ENCODE data around the gene DDX28. TPM values are rescaled to one million over a fixed set of nuclear protein-coding genes. Genes with fewer than 3 reads are reported as not detected.

DDX28 gene
- total and polyA plus RNA-seq, 2 of the 4 experiments (the other 2 are of a cell fraction): 9.2 to 10.0 TPM

DNA sequence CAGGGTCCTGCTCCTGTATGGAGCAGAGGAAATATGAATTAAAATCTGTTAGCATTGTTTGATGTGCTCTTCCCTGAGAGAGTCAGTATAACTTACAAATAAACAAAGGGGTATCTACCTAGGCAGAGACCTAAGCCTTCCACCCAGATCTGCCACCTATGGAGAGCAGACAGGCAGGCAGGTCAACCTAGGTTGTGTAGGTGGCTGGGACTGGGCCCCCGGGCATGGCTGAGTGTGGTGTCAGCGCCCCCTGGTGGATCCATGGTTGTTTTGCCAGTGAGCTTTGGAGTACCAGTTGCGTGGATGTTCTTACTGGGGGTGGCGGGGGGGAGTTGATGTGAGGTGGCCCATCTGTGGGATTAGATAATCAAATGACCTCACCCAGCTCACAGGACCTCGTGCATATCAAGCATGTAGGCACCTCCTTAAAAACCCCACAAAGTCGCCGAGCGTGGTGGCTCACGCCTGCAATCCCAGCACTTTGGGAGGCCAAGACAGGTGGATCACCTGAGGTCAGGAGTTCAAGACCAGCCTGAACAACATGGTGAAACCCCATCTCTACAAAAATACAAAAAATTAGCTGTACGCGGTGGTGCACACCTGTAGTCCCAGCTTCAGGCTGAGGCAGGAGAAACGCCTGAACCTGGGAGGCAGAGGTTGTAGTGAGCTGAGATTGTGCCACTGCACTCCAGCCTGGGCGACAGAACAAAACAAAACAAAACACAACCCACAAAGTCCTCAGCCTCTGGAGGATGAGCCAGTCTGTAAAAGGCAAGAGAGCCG lies 17.7 kb upstream of the DDX28 start:
- H3K4me3 ChIP-seq (ENCODE audit: insufficient read depth, low read depth, low read length): no peak overlapping the region
- peak; percentile 51 for DNase-seq
- H3K4me1 ChIP-seq (ENCODE audit: control insufficient read depth, insufficient read depth, low read length): no peaks in the 10 kb centered on the region
- in situ Hi-C loops (cut with MboI; ENCODE audit: low sequenced_read_pairs): no loop called here
- H4K91ac ChIP-seq (ENCODE audit: insufficient read depth, low read depth, low read length): no peak overlapping the region
- no peak overlapping the region for H3K56ac ChIP-seq (ENCODE audit: extremely low read depth, insufficient read depth, low read length)
- ChIA-PET CTCF (interaction anchor here (0.6 to 1.0 kb wide), 7 partner anchors 11 to 224 kb away, joined by 3 to 6 read pairs (median 3); partner anchors contain the start of genes DDX28 and DUS2), POLR2A (ENCODE audit: unreplicated experiment) (no interaction called here)
- H4K8ac ChIP-seq (ENCODE audit: low read depth in 2 of 2, low read length in 2 of 2): no peak overlapping the region
- intact Hi-C loops (cut with micrococcal nuclease): loop anchor here (1.0 kb wide), 3 partner anchors 47 to 224 kb away; no protein-coding TSS in a partner anchor
- H4K20me1 ChIP-seq (ENCODE audit: insufficient read depth, low read length): no peaks in the 10 kb centered on the region
- H3K27ac ChIP-seq (ENCODE audit: insufficient read depth, low read length): no peak overlapping the region
- peak overlapping the region; percentile 68 for H2AFZ ChIP-seq (replicated peaks; ENCODE audit: low read length, poor library complexity)
- TF ChIP-seq MXI1 (IDR thresholded peaks at IDR 0.05; ENCODE audit: borderline replicate concordance, low read depth, low read length) (no peak), SMC3 (IDR thresholded peaks at IDR 0.05; ENCODE audit: low read depth, low read length) (peak; percentile 82), CEBPB (IDR thresholded peaks at IDR 0.05; ENCODE audit: low read depth, low read length) (no peak), CHD1 (IDR thresholded peaks at IDR 0.05; ENCODE audit: low read depth, low read length) (no peak), MAZ (IDR thresholded peaks at IDR 0.05; ENCODE audit: borderline replicate concordance, low read depth, low read length) (peak; percentile 69; the same call in 1 of the 2 replicates), NFE2L2 (IDR thresholded peaks at IDR 0.05; ENCODE audit: low read depth, low read length) (no peak), RAD21 (IDR thresholded peaks at IDR 0.05; ENCODE audit: low read length) (peak; percentile 86), FOS (IDR thresholded peaks at IDR 0.05; ENCODE audit: low read depth, low read length) (no peak), POLR2A (IDR thresholded peaks at IDR 0.05; ENCODE audit: low read depth, low read length) (no peak), RCOR1 (IDR thresholded peaks at IDR 0.05; ENCODE audit: insufficient replicate concordance, low read length) (no peak), MAFK (IDR thresholded peaks at IDR 0.05; ENCODE audit: low read depth, low read length) (no peak)
- TF ChIP-seq, protein P1, sequence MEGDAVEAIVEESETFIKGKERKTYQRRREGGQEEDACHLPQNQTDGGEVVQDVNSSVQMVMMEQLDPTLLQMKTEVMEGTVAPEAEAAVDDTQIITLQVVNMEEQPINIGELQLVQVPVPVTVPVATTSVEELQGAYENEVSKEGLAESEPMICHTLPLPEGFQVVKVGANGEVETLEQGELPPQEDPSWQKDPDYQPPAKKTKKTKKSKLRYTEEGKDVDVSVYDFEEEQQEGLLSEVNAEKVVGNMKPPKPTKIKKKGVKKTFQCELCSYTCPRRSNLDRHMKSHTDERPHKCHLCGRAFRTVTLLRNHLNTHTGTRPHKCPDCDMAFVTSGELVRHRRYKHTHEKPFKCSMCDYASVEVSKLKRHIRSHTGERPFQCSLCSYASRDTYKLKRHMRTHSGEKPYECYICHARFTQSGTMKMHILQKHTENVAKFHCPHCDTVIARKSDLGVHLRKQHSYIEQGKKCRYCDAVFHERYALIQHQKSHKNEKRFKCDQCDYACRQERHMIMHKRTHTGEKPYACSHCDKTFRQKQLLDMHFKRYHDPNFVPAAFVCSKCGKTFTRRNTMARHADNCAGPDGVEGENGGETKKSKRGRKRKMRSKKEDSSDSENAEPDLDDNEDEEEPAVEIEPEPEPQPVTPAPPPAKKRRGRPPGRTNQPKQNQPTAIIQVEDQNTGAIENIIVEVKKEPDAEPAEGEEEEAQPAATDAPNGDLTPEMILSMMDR (conservative IDR thresholded peaks at IDR 0.05; ENCODE audit: low read depth, low read length): peak; percentile 85
- TF ChIP-seq, protein P2, sequence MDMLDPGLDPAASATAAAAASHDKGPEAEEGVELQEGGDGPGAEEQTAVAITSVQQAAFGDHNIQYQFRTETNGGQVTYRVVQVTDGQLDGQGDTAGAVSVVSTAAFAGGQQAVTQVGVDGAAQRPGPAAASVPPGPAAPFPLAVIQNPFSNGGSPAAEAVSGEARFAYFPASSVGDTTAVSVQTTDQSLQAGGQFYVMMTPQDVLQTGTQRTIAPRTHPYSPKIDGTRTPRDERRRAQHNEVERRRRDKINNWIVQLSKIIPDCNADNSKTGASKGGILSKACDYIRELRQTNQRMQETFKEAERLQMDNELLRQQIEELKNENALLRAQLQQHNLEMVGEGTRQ (IDR thresholded peaks at IDR 0.05; ENCODE audit: low read depth, low read length): no peak
- H2AK9ac ChIP-seq (replicated peaks; ENCODE audit: low read depth, low read length, poor library complexity): peak overlapping the region; percentile 47
- H3K14ac ChIP-seq (replicated peaks; ENCODE audit: low read depth, low read length): no peak overlapping the region
- BruUV-seq (replicated peaks): no TSS peak
- H3K9ac ChIP-seq (ENCODE audit: low read depth, low read length): no peak overlapping the region
- no peaks in the 10 kb centered on the region for H3K9me1 ChIP-seq (ENCODE audit: insufficient read depth, low read length)
- no peaks in the 10 kb centered on the region for H3K27me3 ChIP-seq (ENCODE audit: control insufficient read depth, insufficient read depth, low read length)
- 0 out of 2 replicates have a peak overlapping the region, but pooled peaks have one; percentile 38 for H2AK5ac ChIP-seq (ENCODE audit: low read depth, low read length)
- H3K79me1 ChIP-seq (ENCODE audit: low read depth in 1 of 2, low read length in 2 of 2): no peaks in the 10 kb centered on the region
- H3K9me3 ChIP-seq (ENCODE audit: control insufficient read depth, insufficient read depth, low read length): no peaks in the 10 kb centered on the region
- WGBS, 2 experiments (ENCODE audit: extremely low coverage in 2 of 2, insufficient read length in 1 of 2): no CpG with 5 or more reads among the region's 14 CpGs
- dilution Hi-C loops (cut with HindIII; ENCODE audit: low sequenced_read_pairs, unreplicated experiment): no loop called here
- H2BK15ac ChIP-seq (ENCODE audit: low read depth, low read length): no peak overlapping the region
- no peak overlapping the region for H3K18ac ChIP-seq (ENCODE audit: low read depth, low read length)
- H2BK5ac ChIP-seq (ENCODE audit: low read depth, low read length, poor library complexity, severe bottlenecking): no peak overlapping the region
- no peak overlapping the region for H3K4ac ChIP-seq (ENCODE audit: low read depth, low read length)
- H3K23ac ChIP-seq (ENCODE audit: low read depth, low read length): no peak overlapping the region
- no peak overlapping the region for H3K4me2 ChIP-seq (ENCODE audit: low read depth, low read length)
- H2BK120ac ChIP-seq (ENCODE audit: low read depth, low read length): no peak overlapping the region
- ATAC-seq (ENCODE audit: low read depth): peak; percentile 92
- H2BK20ac ChIP-seq (ENCODE audit: low read depth, low read length): no peak overlapping the region
- H4K5ac ChIP-seq (ENCODE audit: low read depth, low read length): no peak overlapping the region
- peaks cover 11% of the 10 kb centered on the region for H3K36me3 ChIP-seq (ENCODE audit: control insufficient read depth, insufficient read depth, low read length)
